Regular cardiac myocyte (primary cell): ENCODE data around the gene PLCH1. TPM values are rescaled to one million over a fixed set of nuclear protein-coding genes. Genes with fewer than 3 reads are reported as not detected.

Source experiments
- total RNA-seq: library from RNA; depleted of rRNA; stranded (reverse); fragments of >200 nt; gene quantifications from 2 replicates; pipeline ENCODE4 v1.2.3, GENCODE V29; 2014

Gene PLCH1, protein sequence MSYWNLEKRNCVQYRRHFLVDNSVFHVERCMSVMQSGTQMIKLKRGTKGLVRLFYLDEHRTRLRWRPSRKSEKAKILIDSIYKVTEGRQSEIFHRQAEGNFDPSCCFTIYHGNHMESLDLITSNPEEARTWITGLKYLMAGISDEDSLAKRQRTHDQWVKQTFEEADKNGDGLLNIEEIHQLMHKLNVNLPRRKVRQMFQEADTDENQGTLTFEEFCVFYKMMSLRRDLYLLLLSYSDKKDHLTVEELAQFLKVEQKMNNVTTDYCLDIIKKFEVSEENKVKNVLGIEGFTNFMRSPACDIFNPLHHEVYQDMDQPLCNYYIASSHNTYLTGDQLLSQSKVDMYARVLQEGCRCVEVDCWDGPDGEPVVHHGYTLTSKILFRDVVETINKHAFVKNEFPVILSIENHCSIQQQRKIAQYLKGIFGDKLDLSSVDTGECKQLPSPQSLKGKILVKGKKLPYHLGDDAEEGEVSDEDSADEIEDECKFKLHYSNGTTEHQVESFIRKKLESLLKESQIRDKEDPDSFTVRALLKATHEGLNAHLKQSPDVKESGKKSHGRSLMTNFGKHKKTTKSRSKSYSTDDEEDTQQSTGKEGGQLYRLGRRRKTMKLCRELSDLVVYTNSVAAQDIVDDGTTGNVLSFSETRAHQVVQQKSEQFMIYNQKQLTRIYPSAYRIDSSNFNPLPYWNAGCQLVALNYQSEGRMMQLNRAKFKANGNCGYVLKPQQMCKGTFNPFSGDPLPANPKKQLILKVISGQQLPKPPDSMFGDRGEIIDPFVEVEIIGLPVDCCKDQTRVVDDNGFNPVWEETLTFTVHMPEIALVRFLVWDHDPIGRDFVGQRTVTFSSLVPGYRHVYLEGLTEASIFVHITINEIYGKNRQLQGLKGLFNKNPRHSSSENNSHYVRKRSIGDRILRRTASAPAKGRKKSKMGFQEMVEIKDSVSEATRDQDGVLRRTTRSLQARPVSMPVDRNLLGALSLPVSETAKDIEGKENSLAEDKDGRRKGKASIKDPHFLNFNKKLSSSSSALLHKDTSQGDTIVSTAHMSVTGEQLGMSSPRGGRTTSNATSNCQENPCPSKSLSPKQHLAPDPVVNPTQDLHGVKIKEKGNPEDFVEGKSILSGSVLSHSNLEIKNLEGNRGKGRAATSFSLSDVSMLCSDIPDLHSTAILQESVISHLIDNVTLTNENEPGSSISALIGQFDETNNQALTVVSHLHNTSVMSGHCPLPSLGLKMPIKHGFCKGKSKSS (N-terminal part only)
- under 0.01 TPM in 1 of 2 replicates, not detected in the other for total RNA-seq

DNA sequence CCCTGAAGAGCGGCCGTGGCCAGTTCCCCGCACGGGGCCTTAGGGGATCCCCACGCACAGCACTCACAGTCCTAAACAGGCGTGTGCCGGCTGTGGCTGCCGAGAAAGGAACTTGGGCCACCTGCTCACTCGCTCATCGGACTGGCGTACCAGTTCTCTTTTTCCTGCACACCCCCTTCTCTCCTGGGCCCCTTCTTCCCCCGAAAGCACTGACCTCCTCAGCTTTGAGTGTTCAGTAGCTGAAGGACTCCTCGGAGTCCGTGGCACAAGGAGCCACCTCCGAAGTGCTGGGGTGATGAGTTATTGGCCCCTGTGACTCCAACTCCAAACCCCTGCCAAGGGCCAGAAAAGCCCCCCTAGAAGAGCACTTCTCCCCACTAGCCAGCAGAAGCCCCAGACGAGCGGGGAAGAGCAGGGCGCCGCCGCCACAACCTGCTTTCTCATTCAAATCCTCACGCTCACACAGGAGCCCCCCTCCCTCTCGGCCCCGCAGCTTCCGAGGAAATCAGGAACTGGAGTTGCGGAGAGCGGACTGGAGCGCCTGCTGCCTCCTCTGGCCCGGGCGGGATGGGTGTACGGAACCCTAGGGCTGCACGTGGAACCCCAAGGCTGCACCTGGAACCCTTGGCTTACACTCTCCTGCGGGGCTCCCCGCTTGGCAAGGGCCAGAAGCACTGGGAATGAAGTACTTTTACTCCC is at the start of gene PLCH1:
Gene PLCH1 (minus strand): TSS at position 446 of the 699 bp plus-strand sequence. CDS start 40,847 bp downstream, outside the sequence.

Other genes starting within 250 kb of the PLCH1 start
- 2.9 and 3.4 TPM in 2 replicates for gene C3orf33, start 61.2 kb upstream of the PLCH1 start, total RNA-seq
- 41.2 and 51.3 TPM in 2 replicates for gene SLC33A1, start 109.4 kb upstream of the PLCH1 start, total RNA-seq
- gene GMPS, start 125.6 kb upstream of the PLCH1 start, total RNA-seq: 46.2 and 95.7 TPM in 2 replicates